Vagina (tissue), 2 donors: ENCODE measurements around the gene PRUNE2.

Experiments
- POLR2A ChIP-seq, 2 donors: fragments of 450-650 bp; IDR thresholded peaks; one replicate each; pipeline ENCODE4 v1.6.1; 2017; ENCODE audit warnings: antibody characterized with exemption in 2 of 2, mild to moderate bottlenecking in 2 of 2, moderate library complexity in 2 of 2
- POLR2AphosphoS5 ChIP-seq, 2 donors: sonication (generic); formaldehyde crosslinking; IDR thresholded peaks; one replicate each; pipeline ENCODE4 v1.9.0; 2017; ENCODE audit warnings: antibody characterized with exemption in 2 of 2, mild to moderate bottlenecking in 2 of 2, low read depth in 1 of 2; ENCODE audit not compliant: insufficient read depth in 1 of 2
- TF ChIP-seq, protein P1 (sequence below), 3 experiments: fragments of 450-650 bp in 2 of 3; fragments of 200-600 bp in 1 of 3; sonication (generic) in 1 of 3; IDR thresholded peaks; one replicate each; pipeline ENCODE4 v1.5.1; 2017 to 2019; ENCODE audit warnings: antibody characterized with exemption in 3 of 3, mild to moderate bottlenecking in 2 of 3, moderate library complexity in 2 of 3

DNA sequence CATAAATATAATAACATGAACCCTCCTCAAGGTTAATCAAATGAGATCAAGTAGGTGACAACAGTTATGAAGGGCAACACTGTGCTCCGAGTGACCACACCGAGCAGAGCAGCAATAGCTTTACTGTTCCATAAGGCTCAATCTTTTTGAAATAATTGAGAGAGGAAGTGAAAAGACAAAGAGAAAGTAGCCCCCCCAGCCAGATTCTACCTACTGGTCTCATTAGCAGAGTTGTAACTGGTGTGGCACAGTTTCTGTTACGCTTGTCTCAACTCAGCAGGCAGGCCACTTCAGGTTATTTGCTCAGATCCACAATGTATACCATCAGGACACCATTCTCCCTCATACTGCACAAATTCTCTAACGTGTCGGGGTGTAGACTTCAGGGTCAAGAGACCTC is 14.0 kb downstream of the PRUNE2 start:
- TF ChIP-seq, protein P1, sequence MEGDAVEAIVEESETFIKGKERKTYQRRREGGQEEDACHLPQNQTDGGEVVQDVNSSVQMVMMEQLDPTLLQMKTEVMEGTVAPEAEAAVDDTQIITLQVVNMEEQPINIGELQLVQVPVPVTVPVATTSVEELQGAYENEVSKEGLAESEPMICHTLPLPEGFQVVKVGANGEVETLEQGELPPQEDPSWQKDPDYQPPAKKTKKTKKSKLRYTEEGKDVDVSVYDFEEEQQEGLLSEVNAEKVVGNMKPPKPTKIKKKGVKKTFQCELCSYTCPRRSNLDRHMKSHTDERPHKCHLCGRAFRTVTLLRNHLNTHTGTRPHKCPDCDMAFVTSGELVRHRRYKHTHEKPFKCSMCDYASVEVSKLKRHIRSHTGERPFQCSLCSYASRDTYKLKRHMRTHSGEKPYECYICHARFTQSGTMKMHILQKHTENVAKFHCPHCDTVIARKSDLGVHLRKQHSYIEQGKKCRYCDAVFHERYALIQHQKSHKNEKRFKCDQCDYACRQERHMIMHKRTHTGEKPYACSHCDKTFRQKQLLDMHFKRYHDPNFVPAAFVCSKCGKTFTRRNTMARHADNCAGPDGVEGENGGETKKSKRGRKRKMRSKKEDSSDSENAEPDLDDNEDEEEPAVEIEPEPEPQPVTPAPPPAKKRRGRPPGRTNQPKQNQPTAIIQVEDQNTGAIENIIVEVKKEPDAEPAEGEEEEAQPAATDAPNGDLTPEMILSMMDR (IDR thresholded peaks at IDR 0.05) = no peak
- no peak for TF ChIP-seq POLR2AphosphoS5 (IDR thresholded peaks at IDR 0.05; ENCODE audit: insufficient read depth in 1 of 2, low read depth in 1 of 2)
- TF ChIP-seq POLR2A (IDR thresholded peaks at IDR 0.05) = no peak
